ENCODE data around the gene GRPEL1. TPM values are rescaled to one million over a fixed set of nuclear protein-coding genes. Genes with fewer than 3 reads are reported as not detected.

The GRPEL1 gene
- total RNA-seq, 1 experiment from 2014 or later: 19.4 TPM

DNA sequence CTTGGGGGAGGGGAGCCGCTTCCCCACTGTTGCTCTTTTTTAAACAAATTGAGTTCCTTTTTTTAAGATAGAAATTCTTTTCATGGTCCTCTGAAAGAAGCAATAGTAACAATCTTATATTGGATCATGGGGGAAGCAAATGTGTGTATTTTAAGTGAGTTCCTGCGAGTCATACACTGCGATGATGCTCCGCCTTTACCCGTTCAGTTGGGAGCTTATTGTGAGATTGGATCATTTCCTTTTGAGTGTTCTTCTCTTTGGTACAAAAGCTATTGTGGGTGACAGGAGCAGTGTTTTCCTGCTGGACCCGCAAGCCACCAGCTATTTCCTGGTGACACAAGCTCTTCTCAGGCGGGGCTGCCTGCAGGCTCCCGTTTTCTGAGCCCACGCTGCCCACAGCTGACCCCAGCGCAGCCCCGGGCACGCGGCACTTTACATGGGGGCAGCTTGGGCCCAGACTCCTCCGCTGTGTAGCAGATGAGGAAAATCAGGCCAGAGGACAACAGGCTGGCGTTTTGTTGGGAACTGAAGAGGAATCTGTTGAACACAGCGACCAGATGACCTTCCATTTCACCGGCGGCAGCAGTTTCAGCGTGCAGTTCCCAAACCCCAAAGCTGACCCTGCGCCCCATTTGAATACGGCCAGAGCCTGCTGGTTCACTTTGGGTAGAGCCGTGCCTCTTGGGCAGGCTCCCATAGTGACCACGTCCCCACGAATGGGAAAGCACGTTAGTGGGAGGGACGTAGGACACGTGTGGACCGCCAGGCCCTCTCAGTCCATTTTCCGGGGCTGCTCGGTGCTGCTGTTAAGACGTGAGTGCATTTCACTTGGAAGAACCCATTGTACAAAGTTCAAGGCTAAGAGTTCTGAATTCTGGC is 12.5 kb downstream of the GRPEL1 start:
- peaks cover 9% of the 10 kb centered on the region for H3K4me1 ChIP-seq (ENCODE audit: low read length)
- H3K36me3 ChIP-seq (ENCODE audit: insufficient read depth, low read length): peaks cover 18% of the 10 kb centered on the region; the same call in 1 of the 2 replicates
- 0 out of 2 replicates have a peak, but pooled peaks cover 8% of the 10 kb centered on the region for H4K20me1 ChIP-seq (ENCODE audit: insufficient read depth, low read depth, low read length)
- no peak overlapping the region for H3K27ac ChIP-seq (ENCODE audit: low read length)
- no peaks in the 10 kb centered on the region for H3K27me3 ChIP-seq (ENCODE audit: low read length)
- no peak overlapping the region for H2AFZ ChIP-seq (ENCODE audit: low read length)
- no peaks in the 10 kb centered on the region for H3K9me2 ChIP-seq (replicated peaks; ENCODE audit: insufficient read depth, low read length)
- no peak overlapping the region for H3K4me2 ChIP-seq (ENCODE audit: low read depth, low read length, poor library complexity, severe bottlenecking)
- no peaks in the 10 kb centered on the region for H3K9me3 ChIP-seq (ENCODE audit: low read length)
- no peak for DNase-seq
- no peak overlapping the region for H3K4me3 ChIP-seq (ENCODE audit: low read length)
- no peak overlapping the region for H3K9ac ChIP-seq (ENCODE audit: low read length)
- H3K79me2 ChIP-seq (ENCODE audit: low read length): peaks cover 30% of the 10 kb centered on the region

DNA sequence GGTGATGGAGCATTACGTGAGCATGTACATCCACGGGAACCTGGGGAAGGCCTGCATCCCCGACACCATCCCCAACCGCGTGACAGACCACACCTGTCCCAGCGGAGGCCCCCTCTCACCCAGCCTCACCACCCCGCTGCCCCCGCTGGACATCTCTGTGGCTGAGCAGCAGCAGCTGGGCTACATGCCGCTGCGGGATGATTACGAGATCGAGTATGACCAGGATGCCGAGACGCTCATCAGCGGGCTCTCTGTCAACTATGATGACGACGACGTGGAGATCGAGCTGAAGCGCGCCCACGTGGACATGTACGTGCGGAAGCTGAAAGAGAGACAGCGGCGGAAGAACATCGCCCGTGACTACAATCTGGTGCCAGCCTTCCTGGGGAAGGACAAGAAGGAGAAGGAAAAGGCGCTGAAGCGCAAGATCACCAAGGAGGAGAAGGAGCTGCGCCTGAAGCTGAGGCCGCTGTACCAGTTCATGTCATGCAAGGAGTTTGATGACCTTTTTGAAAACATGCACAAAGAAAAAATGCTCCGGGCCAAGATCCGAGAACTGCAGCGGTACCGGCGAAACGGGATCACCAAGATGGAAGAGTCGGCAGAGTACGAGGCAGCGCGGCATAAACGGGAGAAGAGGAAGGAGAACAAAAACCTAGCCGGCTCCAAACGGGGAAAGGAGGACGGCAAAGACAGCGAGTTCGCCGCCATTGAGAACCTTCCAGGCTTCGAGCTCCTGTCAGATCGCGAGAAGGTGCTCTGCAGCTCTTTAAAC is 13.6 kb downstream of the GRPEL1 start:
- Histone ChIP-seq H3K4me3 (ENCODE audit: low read length) (no peak overlapping the region), H3K9me3 (ENCODE audit: low read length) (no peaks in the 10 kb centered on the region), H3K4me2 (ENCODE audit: low read depth, low read length, poor library complexity, severe bottlenecking) (no peak overlapping the region), H3K79me2 (ENCODE audit: low read length) (peaks cover 37% of the 10 kb centered on the region), H3K9ac (ENCODE audit: low read length) (no peak overlapping the region), H3K36me3 (ENCODE audit: insufficient read depth, low read length) (peaks cover 8% of the 10 kb centered on the region; the same call in 1 of the 2 replicates), H2AFZ (ENCODE audit: low read length) (no peak overlapping the region), H3K9me2 (replicated peaks; ENCODE audit: insufficient read depth, low read length) (no peaks in the 10 kb centered on the region), H4K20me1 (ENCODE audit: insufficient read depth, low read depth, low read length) (0 out of 2 replicates have a peak, but pooled peaks cover 17% of the 10 kb centered on the region), H3K4me1 (ENCODE audit: low read length) (peaks cover 9% of the 10 kb centered on the region), H3K27ac (ENCODE audit: low read length) (no peak overlapping the region), H3K27me3 (ENCODE audit: low read length) (no peaks in the 10 kb centered on the region)
- DNase-seq: no peak

- 0 out of 2 replicates have a peak, but pooled peaks cover 17% of the 10 kb centered on the region for H4K20me1 ChIP-seq (ENCODE audit: insufficient read depth, low read depth, low read length)
These were observed 14.7 kb downstream of the GRPEL1 start for GRCh38 chr4:7052923-7053715.

DNA sequence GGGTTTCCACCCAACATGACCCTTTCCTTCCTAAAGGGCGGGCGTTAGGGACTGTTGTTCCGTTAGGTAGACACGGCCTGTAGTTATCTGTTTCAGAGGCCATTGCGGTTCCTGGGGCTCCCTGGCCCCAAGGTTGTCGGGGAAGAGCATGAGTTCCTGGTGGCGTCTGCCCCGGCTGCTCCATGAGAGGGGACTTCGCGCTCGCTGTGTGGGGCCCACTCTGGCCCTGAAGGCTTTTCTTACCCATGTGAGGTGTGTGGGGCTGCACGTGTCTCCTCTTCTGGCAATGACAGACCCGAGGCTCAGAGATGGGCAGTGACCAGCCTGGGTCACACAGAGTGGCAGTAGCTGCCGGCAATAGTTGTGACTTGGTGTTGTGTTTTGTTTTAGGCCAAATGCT is 15.6 kb downstream of the GRPEL1 start:
- Histone ChIP-seq H3K4me1 (ENCODE audit: low read length) (peaks cover 11% of the 10 kb centered on the region), H3K36me3 (ENCODE audit: insufficient read depth, low read length) (peaks cover 3% of the 10 kb centered on the region; the same call in 1 of the 2 replicates), H3K4me2 (ENCODE audit: low read depth, low read length, poor library complexity, severe bottlenecking) (no peak overlapping the region)

More at GRCh38 chr4:7052923-7053715, 14.7 kb downstream of the GRPEL1 start:
- Histone ChIP-seq H3K36me3 (ENCODE audit: insufficient read depth, low read length) (peaks cover 3% of the 10 kb centered on the region; the same call in 1 of the 2 replicates), H3K9ac (ENCODE audit: low read length) (no peak overlapping the region), H3K4me2 (ENCODE audit: low read depth, low read length, poor library complexity, severe bottlenecking) (no peak overlapping the region), H3K9me2 (replicated peaks; ENCODE audit: insufficient read depth, low read length) (no peaks in the 10 kb centered on the region), H3K9me3 (ENCODE audit: low read length) (no peaks in the 10 kb centered on the region), H3K27ac (ENCODE audit: low read length) (no peak overlapping the region), H3K4me3 (ENCODE audit: low read length) (no peak overlapping the region), H3K79me2 (ENCODE audit: low read length) (peaks cover 48% of the 10 kb centered on the region), H3K4me1 (ENCODE audit: low read length) (peaks cover 9% of the 10 kb centered on the region), H3K27me3 (ENCODE audit: low read length) (no peaks in the 10 kb centered on the region), H2AFZ (ENCODE audit: low read length) (no peak overlapping the region)
- DNase-seq: no peak

DNA sequence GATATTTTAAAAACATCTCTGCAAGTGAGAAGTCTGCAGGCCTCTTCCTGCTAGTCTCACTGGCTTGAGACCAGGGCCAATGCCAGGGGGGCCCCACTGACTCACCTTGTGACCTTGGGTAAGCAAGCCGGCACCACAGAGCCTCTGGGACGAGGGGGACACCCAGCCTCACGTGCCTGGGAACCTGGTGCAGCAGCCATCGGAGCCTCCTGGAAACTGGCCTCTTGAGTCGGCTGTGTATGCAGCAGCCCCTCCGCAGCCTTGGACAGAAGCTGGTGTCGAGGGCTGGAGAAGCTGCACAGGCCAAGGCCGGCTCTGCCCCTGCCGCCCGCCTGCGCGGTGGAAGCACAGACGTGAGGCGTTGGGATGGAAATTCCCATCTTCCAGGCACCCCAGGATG is 16.0 kb downstream of the GRPEL1 start:
- peaks cover 15% of the 10 kb centered on the region for H3K4me1 ChIP-seq (ENCODE audit: low read length)

More for the DNA sequence above, 15.6 kb downstream of the GRPEL1 start:
- no peak overlapping the region for H2AFZ ChIP-seq (ENCODE audit: low read length)
- no peak overlapping the region for H3K9ac ChIP-seq (ENCODE audit: low read length)
- no peaks in the 10 kb centered on the region for H3K9me2 ChIP-seq (replicated peaks; ENCODE audit: insufficient read depth, low read length)
- peaks cover 20% of the 10 kb centered on the region for H4K20me1 ChIP-seq (ENCODE audit: insufficient read depth, low read depth, low read length)
- H3K79me2 ChIP-seq (ENCODE audit: low read length): peaks cover 56% of the 10 kb centered on the region
- no peak overlapping the region for H3K4me3 ChIP-seq (ENCODE audit: low read length)
- no peaks in the 10 kb centered on the region for H3K27me3 ChIP-seq (ENCODE audit: low read length)
- H3K27ac ChIP-seq (ENCODE audit: low read length): no peak overlapping the region
- DNase-seq: no peak
- no peaks in the 10 kb centered on the region for H3K9me3 ChIP-seq (ENCODE audit: low read length)

GRCh38 chr4:7051144-7051495 is 16.7 kb downstream of the GRPEL1 start:
- H3K27me3 ChIP-seq (ENCODE audit: low read length): no peaks in the 10 kb centered on the region
- H2AFZ ChIP-seq (ENCODE audit: low read length): no peak overlapping the region
- H3K4me3 ChIP-seq (ENCODE audit: low read length): no peak overlapping the region
- peaks cover 68% of the 10 kb centered on the region for H3K79me2 ChIP-seq (ENCODE audit: low read length)
- peaks cover 3% of the 10 kb centered on the region; the same call in 1 of the 2 replicates for H3K36me3 ChIP-seq (ENCODE audit: insufficient read depth, low read length)
- H3K9me3 ChIP-seq (ENCODE audit: low read length): no peaks in the 10 kb centered on the region
- H3K4me2 ChIP-seq (ENCODE audit: low read depth, low read length, poor library complexity, severe bottlenecking): no peak overlapping the region
- H4K20me1 ChIP-seq (ENCODE audit: insufficient read depth, low read depth, low read length): peaks cover 32% of the 10 kb centered on the region
- no peak for DNase-seq
- H3K9ac ChIP-seq (ENCODE audit: low read length): no peak overlapping the region
- no peak overlapping the region for H3K27ac ChIP-seq (ENCODE audit: low read length)
- H3K4me1 ChIP-seq (ENCODE audit: low read length): peaks cover 23% of the 10 kb centered on the region
- H3K9me2 ChIP-seq (replicated peaks; ENCODE audit: insufficient read depth, low read length): no peaks in the 10 kb centered on the region

More for the DNA sequence above, 16.0 kb downstream of the GRPEL1 start:
- H3K9ac ChIP-seq (ENCODE audit: low read length): no peak overlapping the region
- no peak overlapping the region for H3K4me2 ChIP-seq (ENCODE audit: low read depth, low read length, poor library complexity, severe bottlenecking)
- DNase-seq: no peak
- H3K36me3 ChIP-seq (ENCODE audit: insufficient read depth, low read length): peaks cover 3% of the 10 kb centered on the region; the same call in 1 of the 2 replicates
- no peak overlapping the region for H3K27ac ChIP-seq (ENCODE audit: low read length)
- H4K20me1 ChIP-seq (ENCODE audit: insufficient read depth, low read depth, low read length): peaks cover 24% of the 10 kb centered on the region
- no peak overlapping the region for H2AFZ ChIP-seq (ENCODE audit: low read length)
- H3K27me3 ChIP-seq (ENCODE audit: low read length): no peaks in the 10 kb centered on the region
- peaks cover 60% of the 10 kb centered on the region for H3K79me2 ChIP-seq (ENCODE audit: low read length)
- no peaks in the 10 kb centered on the region for H3K9me3 ChIP-seq (ENCODE audit: low read length)
- H3K4me3 ChIP-seq (ENCODE audit: low read length): no peak overlapping the region
- H3K9me2 ChIP-seq (replicated peaks; ENCODE audit: insufficient read depth, low read length): no peaks in the 10 kb centered on the region

- H3K9me2 ChIP-seq (replicated peaks; ENCODE audit: insufficient read depth, low read length): no peaks in the 10 kb centered on the region
- H3K4me1 ChIP-seq (ENCODE audit: low read length): peaks cover 28% of the 10 kb centered on the region
- no peak for DNase-seq
- no peak overlapping the region for H3K9ac ChIP-seq (ENCODE audit: low read length)
- no peak overlapping the region for H2AFZ ChIP-seq (ENCODE audit: low read length)
- no peaks in the 10 kb centered on the region for H3K27me3 ChIP-seq (ENCODE audit: low read length)
- H3K27ac ChIP-seq (ENCODE audit: low read length): no peak overlapping the region
- peaks cover 73% of the 10 kb centered on the region for H3K79me2 ChIP-seq (ENCODE audit: low read length)
- peaks cover 3% of the 10 kb centered on the region; the same call in 1 of the 2 replicates for H3K36me3 ChIP-seq (ENCODE audit: insufficient read depth, low read length)
- H3K9me3 ChIP-seq (ENCODE audit: low read length): no peaks in the 10 kb centered on the region
- no peak overlapping the region for H3K4me2 ChIP-seq (ENCODE audit: low read depth, low read length, poor library complexity, severe bottlenecking)
- no peak overlapping the region for H3K4me3 ChIP-seq (ENCODE audit: low read length)
- H4K20me1 ChIP-seq (ENCODE audit: insufficient read depth, low read depth, low read length): peaks cover 32% of the 10 kb centered on the region
These were observed 17.3 kb downstream of the GRPEL1 start for GRCh38 chr4:7050481-7051143.
